Islet precursor cell (in vitro differentiated cells): Measurements from ENCODE around the gene SLCO1B3.
"Not testable (repeated sequence)": the region's sequence is repeated elsewhere in the genome, so short reads cannot be mapped to it uniquely, and the experiment has no call there.

Experiments
- DNase-seq: peaks from one replicate; pipeline ENCODE4 v3.0.0-alpha.2; 2018

The SLCO1B3 gene

GRCh38 chr12:20810487-20810886 is at the start of gene SLCO1B3:
SLCO1B3 (plus strand) TSS chr12:20810705; CDS start chr12:20815739, 5,034 bp downstream.
- DNase-seq, result no peak

- DNase-seq, result no peak
Observed at GRCh38 chr12:20777420-20777819, 33.1 kb upstream of the SLCO1B3 start.

GRCh38 chr12:20778969-20779368 is 31.5 kb upstream of the SLCO1B3 start:
- DNase-seq, result no peak

- not testable (repeated sequence) for DNase-seq
Observed at GRCh38 chr12:20779971-20780370, 30.5 kb upstream of the SLCO1B3 start.

- DNase-seq, result not testable (repeated sequence)
Observed at GRCh38 chr12:20783796-20784357, 26.6 kb upstream of the SLCO1B3 start.

- no peak for DNase-seq
Observed at GRCh38 chr12:20792971-20793370, 17.5 kb upstream of the SLCO1B3 start.

GRCh38 chr12:20798554-20798953 is 12.0 kb upstream of the SLCO1B3 start:
- DNase-seq, result no peak

- DNase-seq, result no peak
Observed at GRCh38 chr12:20800160-20800559, 10.3 kb upstream of the SLCO1B3 start.

- no peak for DNase-seq
Observed at GRCh38 chr12:20801035-20801434, 9.5 kb upstream of the SLCO1B3 start.

- no peak for DNase-seq
Observed at GRCh38 chr12:20805921-20806320, 4.6 kb upstream of the SLCO1B3 start.

- DNase-seq, result no peak
Observed at GRCh38 chr12:20807192-20808080, 3.1 kb upstream of the SLCO1B3 start.

GRCh38 chr12:20808521-20808920 is 2.0 kb upstream of the SLCO1B3 start:
- DNase-seq, result no peak

- no peak for DNase-seq
Observed at GRCh38 chr12:20815574-20815973, 5.1 kb downstream of the SLCO1B3 start.

- no peak for DNase-seq
Observed at GRCh38 chr12:20822415-20822814, 11.9 kb downstream of the SLCO1B3 start.

- DNase-seq, result no peak
Observed at GRCh38 chr12:20822925-20823324, 12.4 kb downstream of the SLCO1B3 start.

- DNase-seq, result no peak
Observed at GRCh38 chr12:20829919-20830318, 19.4 kb downstream of the SLCO1B3 start.

GRCh38 chr12:20830456-20830855 is 20.0 kb downstream of the SLCO1B3 start:
- no peak for DNase-seq

- no peak for DNase-seq
Observed at GRCh38 chr12:20832911-20833310, 22.4 kb downstream of the SLCO1B3 start.

GRCh38 chr12:20852649-20853048 is 42.1 kb downstream of the SLCO1B3 start:
- no peak for DNase-seq

GRCh38 chr12:20863056-20863455 is 52.6 kb downstream of the SLCO1B3 start:
- no peak for DNase-seq

- no peak for DNase-seq
Observed at GRCh38 chr12:20865873-20866272, 55.4 kb downstream of the SLCO1B3 start.

- DNase-seq, result no peak
Observed at GRCh38 chr12:20868277-20868676, 57.8 kb downstream of the SLCO1B3 start.

- DNase-seq, result no peak
Observed at GRCh38 chr12:20883288-20883687, 72.8 kb downstream of the SLCO1B3 start.

- no peak for DNase-seq
Observed at GRCh38 chr12:20885116-20885515, 74.6 kb downstream of the SLCO1B3 start.
